ENCODE measurements around the gene WDR5B.
A peak's percentile ranks its signal among the peaks of the same experiment; 100 is the strongest.

WDR5B gene

GRCh38 chr3:122416966-122417365 lies 1.1 kb upstream of the WDR5B start:
- peaks cover 4% of the 10 kb centered on the region for H3K79me1 ChIP-seq (ENCODE audit: low read length)
- DNase-seq = peak; percentile 29
- H4K8ac ChIP-seq (ENCODE audit: low read depth, low read length) = peak overlapping the region; percentile 13
- H3K4ac ChIP-seq (ENCODE audit: low read depth, low read length) = no peak overlapping the region
- H3K56ac ChIP-seq (ENCODE audit: low read length) = no peak overlapping the region
- H2BK5ac ChIP-seq (ENCODE audit: low read length) = no peak overlapping the region
- H3K27me3 ChIP-seq (ENCODE audit: insufficient read depth, low read length, poor library complexity) = no peaks in the 10 kb centered on the region
- no peaks in the 10 kb centered on the region for H3K4me1 ChIP-seq (ENCODE audit: control insufficient read depth, low read depth, low read length)
- H2AK5ac ChIP-seq (ENCODE audit: low read length) = no peak overlapping the region
- H4K5ac ChIP-seq (ENCODE audit: low read length) = no peak overlapping the region
- H3K79me2 ChIP-seq (ENCODE audit: control insufficient read depth, insufficient read depth, low read length) = peaks cover 5% of the 10 kb centered on the region
- H3K23ac ChIP-seq (ENCODE audit: low read length) = no peak overlapping the region
- no peaks in the 10 kb centered on the region for H3K36me3 ChIP-seq (ENCODE audit: control insufficient read depth, insufficient read depth, low read length)
- no peak overlapping the region for H3K4me2 ChIP-seq (ENCODE audit: low read length)
- H2BK120ac ChIP-seq (ENCODE audit: low read depth, low read length) = no peak overlapping the region
- no peak overlapping the region for H2BK15ac ChIP-seq (replicated peaks; ENCODE audit: low read depth)
- no peak overlapping the region for H3K27ac ChIP-seq (ENCODE audit: low read depth, low read length)
- peak overlapping the region; percentile 91 for H3K9ac ChIP-seq (ENCODE audit: low read length)
- H3K4me3 ChIP-seq (ENCODE audit: low read length) = no peak overlapping the region
- no CpG with 5 or more reads among the region's 14 CpGs for WGBS (ENCODE audit: extremely low coverage, insufficient coverage, low lambda C conversion rate)
- H3K18ac ChIP-seq (ENCODE audit: low read length) = no peak overlapping the region

GRCh38 chr3:122415104-122415744 lies 638 bp downstream of the WDR5B start:
- H2BK15ac ChIP-seq (replicated peaks; ENCODE audit: low read depth) = no peak overlapping the region
- no peak overlapping the region for H4K5ac ChIP-seq (ENCODE audit: low read length)
- no peak overlapping the region for H3K18ac ChIP-seq (ENCODE audit: low read length)
- H2BK120ac ChIP-seq (ENCODE audit: low read depth, low read length) = no peak overlapping the region
- no peak overlapping the region for H4K8ac ChIP-seq (ENCODE audit: low read depth, low read length)
- peak; percentile 70 for DNase-seq
- H3K79me1 ChIP-seq (ENCODE audit: low read length) = peaks cover 4% of the 10 kb centered on the region
- H3K56ac ChIP-seq (ENCODE audit: low read length) = peak overlapping the region; percentile 86
- no peak overlapping the region for H3K23ac ChIP-seq (ENCODE audit: low read length)
- H3K4me3 ChIP-seq (ENCODE audit: low read length) = peak overlapping the region; percentile 78
- H3K27ac ChIP-seq (ENCODE audit: low read depth, low read length) = no peak overlapping the region
- H3K4me2 ChIP-seq (ENCODE audit: low read length) = peak overlapping the region; percentile 89
- WGBS (ENCODE audit: extremely low coverage, insufficient coverage, low lambda C conversion rate) = no CpG with 5 or more reads among the region's 10 CpGs
- H2AK5ac ChIP-seq (ENCODE audit: low read length) = no peak overlapping the region
- no peaks in the 10 kb centered on the region for H3K27me3 ChIP-seq (ENCODE audit: insufficient read depth, low read length, poor library complexity)
- no peaks in the 10 kb centered on the region for H3K36me3 ChIP-seq (ENCODE audit: control insufficient read depth, insufficient read depth, low read length)
- no peak overlapping the region for H3K4ac ChIP-seq (ENCODE audit: low read depth, low read length)
- H3K4me1 ChIP-seq (ENCODE audit: control insufficient read depth, low read depth, low read length) = no peaks in the 10 kb centered on the region
- H3K79me2 ChIP-seq (ENCODE audit: control insufficient read depth, insufficient read depth, low read length) = peaks cover 5% of the 10 kb centered on the region
- H3K9ac ChIP-seq (ENCODE audit: low read length) = peak overlapping the region; percentile 74
- H2BK5ac ChIP-seq (ENCODE audit: low read length) = no peak overlapping the region

GRCh38 chr3:122414391-122414790 lies 1.5 kb downstream of the WDR5B start:
- no peak overlapping the region for H3K27ac ChIP-seq (ENCODE audit: low read depth, low read length)

GRCh38 chr3:122410639-122411038 lies 5.2 kb downstream of the WDR5B start:
- H3K4me2 ChIP-seq (ENCODE audit: low read length) = no peak overlapping the region
- no peak overlapping the region for H3K18ac ChIP-seq (ENCODE audit: low read length)
- no peak overlapping the region for H2AK5ac ChIP-seq (ENCODE audit: low read length)
- no peaks in the 10 kb centered on the region for H3K36me3 ChIP-seq (ENCODE audit: control insufficient read depth, insufficient read depth, low read length)
- H4K8ac ChIP-seq (ENCODE audit: low read depth, low read length) = no peak overlapping the region
- no peak overlapping the region for H3K23ac ChIP-seq (ENCODE audit: low read length)
- peaks cover 4% of the 10 kb centered on the region for H3K79me1 ChIP-seq (ENCODE audit: low read length)
- H3K4me1 ChIP-seq (ENCODE audit: control insufficient read depth, low read depth, low read length) = no peaks in the 10 kb centered on the region
- no peak overlapping the region for H2BK120ac ChIP-seq (ENCODE audit: low read depth, low read length)
- H2BK5ac ChIP-seq (ENCODE audit: low read length) = no peak overlapping the region
- no CpG with 5 or more reads among the region's 6 CpGs for WGBS (ENCODE audit: extremely low coverage, insufficient coverage, low lambda C conversion rate)
- no peak overlapping the region for H3K9ac ChIP-seq (ENCODE audit: low read length)
- no peak overlapping the region for H3K4ac ChIP-seq (ENCODE audit: low read depth, low read length)
- H3K27ac ChIP-seq (ENCODE audit: low read depth, low read length) = no peak overlapping the region
- no peak overlapping the region for H2BK15ac ChIP-seq (replicated peaks; ENCODE audit: low read depth)
- no peak overlapping the region for H4K5ac ChIP-seq (ENCODE audit: low read length)
- no peak overlapping the region for H3K4me3 ChIP-seq (ENCODE audit: low read length)
- peak; percentile 63 for DNase-seq
- peaks cover 5% of the 10 kb centered on the region for H3K79me2 ChIP-seq (ENCODE audit: control insufficient read depth, insufficient read depth, low read length)
- no peaks in the 10 kb centered on the region for H3K27me3 ChIP-seq (ENCODE audit: insufficient read depth, low read length, poor library complexity)
- no peak overlapping the region for H3K56ac ChIP-seq (ENCODE audit: low read length)

More at GRCh38 chr3:122414391-122414790, 1.5 kb downstream of the WDR5B start:
- Histone ChIP-seq H3K27me3 (ENCODE audit: insufficient read depth, low read length, poor library complexity) (no peaks in the 10 kb centered on the region), H4K8ac (ENCODE audit: low read depth, low read length) (no peak overlapping the region), H2BK5ac (ENCODE audit: low read length) (no peak overlapping the region), H3K4me1 (ENCODE audit: control insufficient read depth, low read depth, low read length) (no peaks in the 10 kb centered on the region), H3K4ac (ENCODE audit: low read depth, low read length) (no peak overlapping the region), H3K4me3 (ENCODE audit: low read length) (no peak overlapping the region), H3K79me2 (ENCODE audit: control insufficient read depth, insufficient read depth, low read length) (peaks cover 5% of the 10 kb centered on the region), H3K4me2 (ENCODE audit: low read length) (no peak overlapping the region), H4K5ac (ENCODE audit: low read length) (no peak overlapping the region), H3K79me1 (ENCODE audit: low read length) (peaks cover 4% of the 10 kb centered on the region), H2BK120ac (ENCODE audit: low read depth, low read length) (no peak overlapping the region), H3K23ac (ENCODE audit: low read length) (no peak overlapping the region), H3K36me3 (ENCODE audit: control insufficient read depth, insufficient read depth, low read length) (no peaks in the 10 kb centered on the region), H2AK5ac (ENCODE audit: low read length) (no peak overlapping the region), H2BK15ac (replicated peaks; ENCODE audit: low read depth) (no peak overlapping the region), H3K56ac (ENCODE audit: low read length) (no peak overlapping the region), H3K18ac (ENCODE audit: low read length) (no peak overlapping the region), H3K9ac (ENCODE audit: low read length) (no peak overlapping the region)
- DNase-seq = no peak
- no CpG with 5 or more reads among the region's 3 CpGs for WGBS (ENCODE audit: extremely low coverage, insufficient coverage, low lambda C conversion rate)

GRCh38 chr3:122410111-122410510 lies 5.8 kb downstream of the WDR5B start:
- Histone ChIP-seq H3K36me3 (ENCODE audit: control insufficient read depth, insufficient read depth, low read length) (no peaks in the 10 kb centered on the region), H3K27ac (ENCODE audit: low read depth, low read length) (no peak overlapping the region), H4K8ac (ENCODE audit: low read depth, low read length) (no peak overlapping the region), H3K4me2 (ENCODE audit: low read length) (no peak overlapping the region), H3K23ac (ENCODE audit: low read length) (no peak overlapping the region), H3K79me2 (ENCODE audit: control insufficient read depth, insufficient read depth, low read length) (peaks cover 4% of the 10 kb centered on the region), H2BK15ac (replicated peaks; ENCODE audit: low read depth) (no peak overlapping the region), H2BK5ac (ENCODE audit: low read length) (no peak overlapping the region), H3K18ac (ENCODE audit: low read length) (no peak overlapping the region), H2AK5ac (ENCODE audit: low read length) (no peak overlapping the region), H4K5ac (ENCODE audit: low read length) (no peak overlapping the region), H3K4me3 (ENCODE audit: low read length) (no peak overlapping the region), H3K4me1 (ENCODE audit: control insufficient read depth, low read depth, low read length) (no peaks in the 10 kb centered on the region), H3K9ac (ENCODE audit: low read length) (no peak overlapping the region), H2BK120ac (ENCODE audit: low read depth, low read length) (no peak overlapping the region), H3K27me3 (ENCODE audit: insufficient read depth, low read length, poor library complexity) (no peaks in the 10 kb centered on the region), H3K4ac (ENCODE audit: low read depth, low read length) (no peak overlapping the region), H3K79me1 (ENCODE audit: low read length) (peaks cover 2% of the 10 kb centered on the region), H3K56ac (ENCODE audit: low read length) (no peak overlapping the region)
- no CpG with 5 or more reads among the region's 4 CpGs for WGBS (ENCODE audit: extremely low coverage, insufficient coverage, low lambda C conversion rate)
- peak; percentile 14 for DNase-seq

GRCh38 chr3:122409446-122409845 lies 6.4 kb downstream of the WDR5B start:
- Histone ChIP-seq H3K79me1 (ENCODE audit: low read length) (no peaks in the 10 kb centered on the region), H2BK120ac (ENCODE audit: low read depth, low read length) (no peak overlapping the region), H2BK5ac (ENCODE audit: low read length) (no peak overlapping the region), H3K4me3 (ENCODE audit: low read length) (no peak overlapping the region), H3K18ac (ENCODE audit: low read length) (no peak overlapping the region), H3K4ac (ENCODE audit: low read depth, low read length) (no peak overlapping the region), H3K36me3 (ENCODE audit: control insufficient read depth, insufficient read depth, low read length) (no peaks in the 10 kb centered on the region), H3K56ac (ENCODE audit: low read length) (no peak overlapping the region), H3K79me2 (ENCODE audit: control insufficient read depth, insufficient read depth, low read length) (no peaks in the 10 kb centered on the region), H3K9ac (ENCODE audit: low read length) (no peak overlapping the region), H4K5ac (ENCODE audit: low read length) (no peak overlapping the region), H3K4me1 (ENCODE audit: control insufficient read depth, low read depth, low read length) (no peaks in the 10 kb centered on the region), H2BK15ac (replicated peaks; ENCODE audit: low read depth) (no peak overlapping the region), H3K27ac (ENCODE audit: low read depth, low read length) (no peak overlapping the region), H3K27me3 (ENCODE audit: insufficient read depth, low read length, poor library complexity) (no peaks in the 10 kb centered on the region), H4K8ac (ENCODE audit: low read depth, low read length) (no peak overlapping the region), H2AK5ac (ENCODE audit: low read length) (no peak overlapping the region), H3K4me2 (ENCODE audit: low read length) (no peak overlapping the region), H3K23ac (ENCODE audit: low read length) (no peak overlapping the region)
- WGBS (ENCODE audit: extremely low coverage, insufficient coverage, low lambda C conversion rate) = no CpG with 5 or more reads among the region's 6 CpGs
- no peak for DNase-seq
